BJ (cell line): ENCODE results near the gene TJP2. TPM values are rescaled to one million over a fixed set of nuclear protein-coding genes. Genes with fewer than 3 reads are reported as not detected.
A peak's percentile ranks its signal among the peaks of the same experiment; 100 is the strongest.

ENCODE experiments used
- CTCF ChIA-PET: fragments of 350-600 bp; formaldehyde crosslinking; extraction: SDS; loops from one replicate; lab custom pipeline; 2021; ENCODE audit warnings: antibody characterized with exemption, inconsistent platforms; lab: Yijun Ruan, JAX
- POLR2A ChIA-PET: fragments of 300-600 bp; sonication (Branson Sonifier 250); formaldehyde crosslinking; extraction: SDS; loops from one replicate; lab custom pipeline; 2021; ENCODE audit warnings: antibody characterized with exemption; lab: Charles Lee
- DNase-seq: peaks from one replicate; pipeline ENCODE4 v3.0.0-alpha.2; 2011; ENCODE audit warnings: low read depth
- H3K27me3 ChIP-seq: 2 replicates; pipeline ENCODE4 v1.6.0; 2011; ENCODE audit warnings: low read length; ENCODE audit not compliant: control insufficient read depth, insufficient read depth
- H3K36me3 ChIP-seq: 2 replicates; pipeline ENCODE4 v1.5.1; 2011; ENCODE audit warnings: low read length; ENCODE audit not compliant: control insufficient read depth, insufficient read depth
- H3K4me3 ChIP-seq: 2 replicates; pipeline ENCODE4 v1.5.1; 2011; ENCODE audit warnings: low read depth, mild to moderate bottlenecking, control low read depth, low read length
- CTCF ChIP-seq: IDR thresholded peaks from 2 replicates; pipeline ENCODE4 v1.5.1; 2011; ENCODE audit warnings: low read depth, mild to moderate bottlenecking, control low read depth, inconsistent platforms, low read length, moderate library complexity; ENCODE audit not compliant: insufficient read depth
- polyA plus RNA-seq: library from polyadenylated mRNA; depleted of rRNA; stranded (reverse); fragments of >200 nt; gene quantifications from 2 replicates; pipeline ENCODE4 v1.2.3, GENCODE V29; 2011

The TJP2 gene
- polyA plus RNA-seq, 1 experiment: 5.6 TPM

GRCh38 chr9:69252436-69252835 lies 78.4 kb downstream of the TJP2 start:
- TF ChIP-seq CTCF: no peak
- ChIA-PET CTCF (no interaction called here), POLR2A (no interaction called here)
- no peak overlapping the region for H3K4me3 ChIP-seq
- no peaks in the 10 kb centered on the region for H3K27me3 ChIP-seq
- peaks cover 9% of the 10 kb centered on the region for H3K36me3 ChIP-seq
- DNase-seq: no peak

- Histone ChIP-seq H3K36me3 (peaks cover 7% of the 10 kb centered on the region), H3K27me3 (no peaks in the 10 kb centered on the region), H3K4me3 (no peak overlapping the region)
- CTCF ChIA-PET: interaction anchor here (2.0 kb wide), 1 partner anchor 8 kb away, joined by 5 read pairs; no protein-coding TSS in a partner anchor
- POLR2A ChIA-PET: no interaction called here
- no peak for TF ChIP-seq CTCF
- peak; percentile 9 for DNase-seq
Measured at GRCh38 chr9:69253057-69253456, 79.0 kb downstream of the TJP2 start.

- H3K36me3 ChIP-seq: peaks cover 5% of the 10 kb centered on the region
- TF ChIP-seq CTCF: no peak
- H3K4me3 ChIP-seq: no peak overlapping the region
- POLR2A ChIA-PET: interaction anchor here (0.7 kb wide), 1 partner anchor 32 kb away, joined by 3 read pairs; no protein-coding TSS in a partner anchor
- DNase-seq: no peak
- H3K27me3 ChIP-seq: no peaks in the 10 kb centered on the region
- CTCF ChIA-PET: interaction anchor here (2.0 kb wide), 1 partner anchor 9 kb away, joined by 5 read pairs; no protein-coding TSS in a partner anchor
Measured at GRCh38 chr9:69254223-69254622, 80.1 kb downstream of the TJP2 start.

- no peak for TF ChIP-seq CTCF
- POLR2A ChIA-PET: no interaction called here
- Histone ChIP-seq H3K27me3 (no peaks in the 10 kb centered on the region), H3K4me3 (no peak overlapping the region), H3K36me3 (0 out of 2 replicates have a peak, but pooled peaks cover 2% of the 10 kb centered on the region)
- CTCF ChIA-PET: no interaction called here
- no peak for DNase-seq
Measured at GRCh38 chr9:69255591-69255990, 81.5 kb downstream of the TJP2 start.

- no peak for TF ChIP-seq CTCF
- CTCF ChIA-PET: no interaction called here
- no peaks in the 10 kb centered on the region for H3K36me3 ChIP-seq
Measured at GRCh38 chr9:69258551-69258950, 84.5 kb downstream of the TJP2 start.

More at GRCh38 chr9:69258551-69258950, 84.5 kb downstream of the TJP2 start:
- no peak for DNase-seq
- POLR2A ChIA-PET: no interaction called here
- no peak overlapping the region for H3K4me3 ChIP-seq
- no peaks in the 10 kb centered on the region for H3K27me3 ChIP-seq
